Choroid plexus epithelial cell (primary cell): ENCODE measurements around the gene SMIM29.
A peak's percentile ranks its signal among the peaks of the same experiment; 100 is the strongest.
"Not testable (repeated sequence)": the region's sequence is repeated elsewhere in the genome, so short reads cannot be mapped to it uniquely, and the experiment has no call there.

ENCODE experiments used
- DNase-seq: peaks from one replicate; pipeline ENCODE4 v3.0.0-alpha.2; 2010; ENCODE audit warnings: low read depth
- H3K4me3 ChIP-seq: 2 replicates; pipeline ENCODE4 v1.5.1; 2011; ENCODE audit warnings: low read depth, mild to moderate bottlenecking, control low read depth, low read length, moderate library complexity
- CTCF ChIP-seq: conservative IDR thresholded peaks from 2 replicates; pipeline ENCODE4 v1.5.1; 2011; ENCODE audit warnings: low read depth, mild to moderate bottlenecking, control low read depth, inconsistent platforms, low read length, moderate library complexity

Gene SMIM29

DNA sequence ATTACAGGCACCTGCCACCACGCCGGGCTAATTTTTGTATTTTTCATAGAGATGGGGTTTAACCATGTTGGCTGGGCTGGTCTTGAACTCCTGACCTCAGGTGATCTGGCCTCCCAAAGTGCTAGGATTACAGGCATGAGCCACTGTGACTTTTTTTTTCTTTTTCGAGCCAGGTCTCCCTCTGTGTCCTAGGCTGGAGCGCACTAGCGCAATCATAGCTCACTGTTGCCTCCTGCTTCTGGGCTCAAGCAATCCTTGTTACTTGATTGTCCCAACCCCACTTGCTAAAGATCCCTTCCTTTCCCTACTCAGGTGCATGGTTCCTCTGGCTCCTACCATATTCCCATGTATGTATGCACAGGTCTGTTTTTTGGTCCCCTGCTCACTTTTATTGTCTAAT, 27.4 kb upstream of the SMIM29 start:
- no peak for DNase-seq
- TF ChIP-seq CTCF = no peak
- no peak overlapping the region for H3K4me3 ChIP-seq

DNA sequence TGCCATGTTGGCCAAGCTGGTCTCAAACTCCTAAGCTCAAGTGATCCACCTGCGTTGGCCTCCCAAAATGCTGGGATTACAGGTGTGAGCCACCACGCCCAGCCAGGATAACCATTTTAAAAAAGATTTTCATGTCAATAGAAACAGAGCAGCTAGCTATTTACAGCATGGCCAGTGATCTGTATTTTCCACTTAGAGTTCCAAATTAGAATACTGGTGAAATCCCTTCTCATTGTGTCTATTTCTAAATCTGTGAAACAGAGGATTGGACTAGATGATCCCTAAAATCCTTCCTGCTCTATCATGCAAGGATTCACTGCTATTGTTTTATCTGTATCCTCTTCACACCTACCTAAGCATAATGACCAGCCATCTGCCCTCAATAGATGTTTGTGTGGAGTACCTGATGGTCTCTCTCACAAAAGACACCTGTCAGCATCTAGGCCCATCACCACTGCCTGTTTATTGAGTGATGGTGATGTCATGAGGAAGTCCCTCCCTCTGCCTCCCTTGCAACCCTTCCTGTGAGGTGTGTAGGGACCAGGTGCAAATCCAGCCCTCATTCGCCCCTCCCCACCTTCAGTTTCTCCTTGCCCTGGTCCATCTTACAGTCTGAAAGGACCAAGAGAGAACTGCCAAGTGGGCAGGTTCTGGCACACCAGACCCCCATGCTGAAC, 26.5 kb upstream of the SMIM29 start:
- TF ChIP-seq CTCF = no peak
- H3K4me3 ChIP-seq = no peak overlapping the region
- no peak for DNase-seq

- no peak overlapping the region for H3K4me3 ChIP-seq
- no peak for TF ChIP-seq CTCF
- no peak for DNase-seq
Observed at GRCh38 chr6:34274129-34274528, 25.3 kb upstream of the SMIM29 start.

DNA sequence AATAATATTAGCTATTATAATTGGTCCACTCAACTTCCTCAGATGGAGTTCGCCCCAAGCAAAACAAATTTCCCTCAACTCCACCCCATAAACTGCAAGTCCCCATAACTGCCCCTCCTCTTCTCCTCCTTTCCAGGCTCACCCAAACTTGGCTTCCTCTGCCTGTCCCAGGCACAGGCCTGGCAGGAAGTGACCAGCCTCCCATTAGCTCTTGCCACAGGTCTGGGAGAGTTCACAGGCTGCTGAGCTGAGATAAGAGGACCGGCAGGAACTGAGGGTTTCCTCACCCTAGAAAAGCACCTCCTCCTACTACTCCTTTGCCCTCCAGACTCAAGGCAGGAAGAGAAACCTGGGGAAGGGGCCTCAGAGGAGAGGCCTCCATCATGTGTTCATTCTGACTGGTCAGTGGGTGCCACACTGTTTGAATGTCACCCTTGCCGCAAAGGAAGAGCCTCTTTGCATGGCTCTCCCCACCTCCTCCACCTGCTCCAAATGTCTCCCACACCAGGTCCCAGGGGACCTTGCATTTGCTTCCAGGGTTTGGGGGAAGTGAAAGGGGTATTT, 24.5 kb upstream of the SMIM29 start:
- no peak for TF ChIP-seq CTCF
- DNase-seq = peak; percentile 60
- no peak overlapping the region for H3K4me3 ChIP-seq

GRCh38 chr6:34272013-34272926, 23.5 kb upstream of the SMIM29 start:
- no peak for DNase-seq
- no peak overlapping the region for H3K4me3 ChIP-seq
- peak; percentile 24 for TF ChIP-seq CTCF

DNA sequence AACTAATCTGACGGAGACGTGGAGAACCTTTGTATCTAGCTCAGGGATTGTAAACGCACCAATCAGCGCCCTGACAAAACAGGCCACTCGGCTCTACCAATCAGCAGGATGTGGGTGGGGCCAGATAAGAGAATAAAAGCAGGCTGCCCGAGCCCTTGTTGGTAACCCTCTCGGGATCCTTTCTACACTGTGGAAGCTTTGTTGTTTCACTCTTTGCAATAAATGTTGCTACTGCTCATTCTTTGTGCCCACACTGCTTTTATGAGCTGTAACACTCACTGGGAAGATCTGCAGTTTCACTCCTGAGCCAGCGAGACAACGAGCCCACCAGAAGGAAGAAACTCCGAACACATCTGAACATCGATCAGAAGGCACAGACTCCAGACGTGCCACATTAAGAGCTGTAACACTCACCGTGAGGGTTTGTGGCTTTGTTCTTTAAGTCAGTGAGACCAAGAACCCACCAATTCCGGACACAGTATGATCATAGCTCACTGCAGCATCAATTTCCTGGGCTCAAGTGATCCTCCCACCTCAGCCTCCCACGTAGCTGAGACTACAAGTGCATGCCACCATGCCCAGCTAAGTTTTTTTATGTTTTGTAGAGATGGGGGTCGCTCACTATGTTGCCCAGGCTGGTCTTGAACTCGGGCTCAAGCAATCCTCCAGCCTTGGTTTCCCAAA, 21.0 kb upstream of the SMIM29 start:
- not testable (repeated sequence) for DNase-seq, H3K4me3 ChIP-seq

- H3K4me3 ChIP-seq, DNase-seq: not testable (repeated sequence)
Observed at GRCh38 chr6:34269132-34269531, 20.3 kb upstream of the SMIM29 start.
